ENCODE measurements around the gene KCNAB1. TPM values are rescaled to one million over a fixed set of nuclear protein-coding genes. Genes with fewer than 3 reads are reported as not detected.

Gene KCNAB1
- total and polyA plus RNA-seq, 4 donors = 0.76 to 2.8 (median 1.0) TPM

DNA sequence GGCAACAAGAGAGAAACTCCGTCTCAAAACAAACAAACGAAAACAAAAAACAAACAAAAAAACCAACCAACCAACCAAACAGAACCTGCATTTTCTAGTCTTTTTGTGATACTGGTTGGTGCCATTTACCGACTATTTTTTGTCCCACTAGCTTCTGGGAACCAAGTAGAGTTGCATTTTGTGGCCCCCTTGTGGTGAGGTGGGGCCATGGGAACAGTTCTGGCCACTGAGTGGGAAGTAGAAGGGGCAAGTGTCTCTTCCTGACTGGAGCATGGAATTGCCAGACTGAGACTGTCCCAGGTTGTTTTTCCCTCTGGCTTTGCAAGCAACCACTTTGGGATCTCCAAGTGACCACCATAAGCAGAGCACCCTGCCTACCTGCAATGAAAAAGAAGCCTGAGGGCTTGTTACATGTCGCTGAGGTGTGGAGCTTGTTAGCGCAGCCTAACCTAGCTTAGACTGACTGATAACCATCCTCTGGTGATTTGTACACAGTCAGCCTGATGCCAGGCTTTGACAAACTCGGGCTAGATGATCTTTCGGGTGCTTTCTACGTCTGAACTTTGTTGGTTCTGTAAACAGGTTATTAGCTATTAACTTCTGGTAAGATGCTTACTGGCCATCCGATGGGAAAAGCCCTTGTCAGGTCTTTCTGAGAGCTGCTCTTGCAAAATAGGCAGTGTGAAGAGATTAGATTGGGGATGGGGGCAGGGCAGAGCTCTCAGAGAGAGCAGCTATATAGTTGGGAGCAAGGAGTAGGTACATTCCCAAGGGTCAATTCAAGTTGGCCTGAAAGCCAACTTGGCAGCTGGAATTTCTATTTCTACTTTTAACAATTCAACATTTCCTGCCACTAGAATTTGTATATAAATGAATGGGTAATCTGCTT lies 262.3 kb downstream of the KCNAB1 start:
- Histone ChIP-seq H3K4me3 (ENCODE audit: low read depth in 1 of 3, low read length in 3 of 3) (no peak overlapping the region), H3K9ac (ENCODE audit: low read depth in 1 of 2, low read length in 2 of 2) (no peak overlapping the region), H3K27me3 (ENCODE audit: control insufficient read depth in 4 of 4, insufficient read depth in 4 of 4, low read length in 3 of 4) (no peaks in the 10 kb centered on the region), H3K9me3 (ENCODE audit: control insufficient read depth in 4 of 4, low read length in 3 of 4) (no peaks in the 10 kb centered on the region), H3K4me1 (ENCODE audit: control insufficient read depth in 4 of 4, insufficient read depth in 4 of 4, low read length in 3 of 4) (no peaks in the 10 kb centered on the region), H3K36me3 (ENCODE audit: control insufficient read depth in 4 of 4, insufficient read depth in 3 of 4, low read depth in 1 of 4, low read length in 3 of 4) (no peaks in the 10 kb centered on the region), H3K27ac (ENCODE audit: low read depth in 1 of 2, low read length in 2 of 2) (no peak overlapping the region)
- WGBS = 56% methylated on average over 9 of the region's 9 CpGs
- DNase-seq (ENCODE audit: low spot score) = no peak
- no peak for TF ChIP-seq HNF4G (IDR thresholded peaks at IDR 0.05)
- TF ChIP-seq JUND (IDR thresholded peaks at IDR 0.05) = no peak
- TF ChIP-seq RAD21 (IDR thresholded peaks at IDR 0.05) = peak; percentile 71 to 84
- TF ChIP-seq RXRA (IDR thresholded peaks at IDR 0.05) = no peak
- TF ChIP-seq NR2F2 (IDR thresholded peaks at IDR 0.05) = no peak
- peak; percentile 62 for TF ChIP-seq CTCF (IDR thresholded peaks at IDR 0.05; ENCODE audit: low read depth, low read length, missing input control)

- WGBS = 88% methylated on average over 6 of the region's 6 CpGs
- no peaks in the 10 kb centered on the region for H3K4me1 ChIP-seq (ENCODE audit: control insufficient read depth in 4 of 4, insufficient read depth in 4 of 4, low read length in 3 of 4)
- no peak overlapping the region for H3K4me3 ChIP-seq (ENCODE audit: low read depth in 1 of 3, low read length in 3 of 3)
- H3K27ac ChIP-seq (ENCODE audit: low read depth in 1 of 2, low read length in 2 of 2) = no peak overlapping the region
- DNase-seq (ENCODE audit: low spot score) = no peak
- no peaks in the 10 kb centered on the region for H3K9me3 ChIP-seq (ENCODE audit: control insufficient read depth in 4 of 4, low read length in 3 of 4)
- TF ChIP-seq JUND (IDR thresholded peaks at IDR 0.05) (no peak), HNF4G (IDR thresholded peaks at IDR 0.05) (no peak), CTCF (IDR thresholded peaks at IDR 0.05; ENCODE audit: low read depth, low read length, missing input control) (no peak), RAD21 (IDR thresholded peaks at IDR 0.05) (no peak), ATF3 (IDR thresholded peaks at IDR 0.05) (no peak), FOXA2 (IDR thresholded peaks at IDR 0.05) (no peak), YY1 (IDR thresholded peaks at IDR 0.05) (no peak), SP1 (IDR thresholded peaks at IDR 0.05) (no peak), NR2F2 (IDR thresholded peaks at IDR 0.05) (no peak), RXRA (IDR thresholded peaks at IDR 0.05) (no peak), TAF1 (conservative IDR thresholded peaks at IDR 0.05) (no peak), GABPA (IDR thresholded peaks at IDR 0.05 in 1 of 2, conservative IDR thresholded peaks at IDR 0.05 in 1 of 2) (no peak), HNF4A (conservative IDR thresholded peaks at IDR 0.05) (no peak), EGR1 (IDR thresholded peaks at IDR 0.05; ENCODE audit: low read depth in 2 of 2) (no peak), MAX (IDR thresholded peaks at IDR 0.05) (no peak)
- TF ChIP-seq, protein P1, sequence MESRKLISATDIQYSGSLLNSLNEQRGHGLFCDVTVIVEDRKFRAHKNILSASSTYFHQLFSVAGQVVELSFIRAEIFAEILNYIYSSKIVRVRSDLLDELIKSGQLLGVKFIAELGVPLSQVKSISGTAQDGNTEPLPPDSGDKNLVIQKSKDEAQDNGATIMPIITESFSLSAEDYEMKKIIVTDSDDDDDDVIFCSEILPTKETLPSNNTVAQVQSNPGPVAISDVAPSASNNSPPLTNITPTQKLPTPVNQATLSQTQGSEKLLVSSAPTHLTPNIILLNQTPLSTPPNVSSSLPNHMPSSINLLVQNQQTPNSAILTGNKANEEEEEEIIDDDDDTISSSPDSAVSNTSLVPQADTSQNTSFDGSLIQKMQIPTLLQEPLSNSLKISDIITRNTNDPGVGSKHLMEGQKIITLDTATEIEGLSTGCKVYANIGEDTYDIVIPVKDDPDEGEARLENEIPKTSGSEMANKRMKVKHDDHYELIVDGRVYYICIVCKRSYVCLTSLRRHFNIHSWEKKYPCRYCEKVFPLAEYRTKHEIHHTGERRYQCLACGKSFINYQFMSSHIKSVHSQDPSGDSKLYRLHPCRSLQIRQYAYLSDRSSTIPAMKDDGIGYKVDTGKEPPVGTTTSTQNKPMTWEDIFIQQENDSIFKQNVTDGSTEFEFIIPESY (IDR thresholded peaks at IDR 0.05) = no peak
- no peaks in the 10 kb centered on the region for H3K27me3 ChIP-seq (ENCODE audit: control insufficient read depth in 4 of 4, insufficient read depth in 4 of 4, low read length in 3 of 4)
- H3K36me3 ChIP-seq (ENCODE audit: control insufficient read depth in 4 of 4, insufficient read depth in 3 of 4, low read depth in 1 of 4, low read length in 3 of 4) = no peaks in the 10 kb centered on the region
- no peak overlapping the region for H3K9ac ChIP-seq (ENCODE audit: low read depth in 1 of 2, low read length in 2 of 2)
These were observed 263.2 kb downstream of the KCNAB1 start for GRCh38 chr3:156383441-156384025.

All from liver (tissue), 9 donors.